Parathyroid adenoma (tissue), 2 donors: ENCODE measurements around the gene ETS1.
A peak's percentile ranks its signal among the peaks of the same experiment; 100 is the strongest.

ENCODE experiments used
- H2AFZ ChIP-seq: fragments of 300-600 bp; sonication (generic); one replicate; pipeline ENCODE4 v1.7.0; 2017; ENCODE audit warnings: antibody characterized with exemption, mild to moderate bottlenecking
- H3K27ac ChIP-seq: fragments of 300-600 bp; sonication (generic); one replicate; pipeline ENCODE4 v1.7.0; 2017
- H3K27me3 ChIP-seq: fragments of 300-600 bp; sonication (generic); one replicate; pipeline ENCODE4 v1.7.0; 2017; ENCODE audit warnings: low read length; ENCODE audit not compliant: control insufficient read depth, insufficient read depth
- H3K36me3 ChIP-seq: fragments of 300-600 bp; sonication (generic); one replicate; pipeline ENCODE4 v1.7.0; 2017; ENCODE audit warnings: low read length; ENCODE audit not compliant: control insufficient read depth, insufficient read depth
- H3K4me1 ChIP-seq: fragments of 300-600 bp; sonication (generic); one replicate; pipeline ENCODE4 v1.7.0; 2017; ENCODE audit warnings: control low read depth
- H3K4me2 ChIP-seq: fragments of 300-600 bp; sonication (generic); one replicate; pipeline ENCODE4 v1.7.0; 2017; ENCODE audit warnings: low read length
- H3K4me3 ChIP-seq: fragments of 300-600 bp; sonication (generic); one replicate; pipeline ENCODE4 v1.7.0; 2017; ENCODE audit warnings: low read depth, low read length
- H3K79me2 ChIP-seq: fragments of 300-600 bp; sonication (generic); one replicate; pipeline ENCODE4 v1.7.0; 2017; ENCODE audit warnings: control low read depth
- H3K9ac ChIP-seq: fragments of 300-600 bp; sonication (generic); one replicate; pipeline ENCODE4 v1.7.0; 2017; ENCODE audit warnings: mild to moderate bottlenecking
- H3K9me3 ChIP-seq: fragments of 300-600 bp; sonication (generic); one replicate; pipeline ENCODE4 v1.7.0; 2017; ENCODE audit warnings: low read length; ENCODE audit not compliant: control insufficient read depth
- CTCF ChIP-seq: fragments of 300-600 bp; sonication (generic); IDR thresholded peaks from one replicate; pipeline ENCODE4 v1.7.0; 2017; ENCODE audit warnings: antibody characterized with exemption, mild to moderate bottlenecking
- donor health status: primary hyperparathyroidism.

ETS1 gene

GRCh38 chr11:128493570-128493965 lies 93.8 kb downstream of the ETS1 start:
- peaks cover 4% of the 10 kb centered on the region for H3K4me1 ChIP-seq
- no peaks in the 10 kb centered on the region for H3K9me3 ChIP-seq
- H3K27me3 ChIP-seq: no peaks in the 10 kb centered on the region
- peak overlapping the region; percentile 17 for H3K4me2 ChIP-seq
- no peaks in the 10 kb centered on the region for H3K79me2 ChIP-seq
- no peak for TF ChIP-seq CTCF
- no peak overlapping the region for H3K9ac ChIP-seq
- H3K36me3 ChIP-seq: no peaks in the 10 kb centered on the region
- H2AFZ ChIP-seq: no peak overlapping the region
- no peak overlapping the region for H3K27ac ChIP-seq
- no peak overlapping the region for H3K4me3 ChIP-seq

- no peak overlapping the region for H3K9ac ChIP-seq
- no peaks in the 10 kb centered on the region for H3K9me3 ChIP-seq
- H3K4me3 ChIP-seq: no peak overlapping the region
- peaks cover 4% of the 10 kb centered on the region for H3K4me1 ChIP-seq
- no peaks in the 10 kb centered on the region for H3K79me2 ChIP-seq
- H2AFZ ChIP-seq: no peak overlapping the region
- no peak overlapping the region for H3K27ac ChIP-seq
- TF ChIP-seq CTCF: no peak
- H3K36me3 ChIP-seq: no peaks in the 10 kb centered on the region
- peak overlapping the region; percentile 17 for H3K4me2 ChIP-seq
- H3K27me3 ChIP-seq: no peaks in the 10 kb centered on the region
Observed at GRCh38 chr11:128492903-128493569, 94.3 kb downstream of the ETS1 start.

GRCh38 chr11:128492461-128492860 lies 94.9 kb downstream of the ETS1 start:
- no peaks in the 10 kb centered on the region for H3K79me2 ChIP-seq
- no peaks in the 10 kb centered on the region for H3K27me3 ChIP-seq
- H3K4me2 ChIP-seq: no peak overlapping the region
- H3K4me1 ChIP-seq: peaks cover 4% of the 10 kb centered on the region
- H3K27ac ChIP-seq: no peak overlapping the region
- no peak overlapping the region for H2AFZ ChIP-seq
- no peaks in the 10 kb centered on the region for H3K9me3 ChIP-seq
- TF ChIP-seq CTCF: no peak
- no peak overlapping the region for H3K4me3 ChIP-seq
- H3K9ac ChIP-seq: no peak overlapping the region
- no peaks in the 10 kb centered on the region for H3K36me3 ChIP-seq

- Histone ChIP-seq H3K4me3 (no peak overlapping the region), H3K9ac (no peak overlapping the region), H3K4me1 (no peaks in the 10 kb centered on the region), H3K27me3 (no peaks in the 10 kb centered on the region), H3K4me2 (no peak overlapping the region), H3K9me3 (no peaks in the 10 kb centered on the region), H3K79me2 (no peaks in the 10 kb centered on the region), H2AFZ (no peak overlapping the region), H3K36me3 (no peaks in the 10 kb centered on the region), H3K27ac (no peak overlapping the region)
- no peak for TF ChIP-seq CTCF
Observed at GRCh38 chr11:128491195-128491936, 96.0 kb downstream of the ETS1 start.
